Mesodermal cell (in vitro differentiated cells): ENCODE measurements around the gene RPRML. TPM values are rescaled to one million over a fixed set of nuclear protein-coding genes. Genes with fewer than 3 reads are reported as not detected.
"Not testable (repeated sequence)": the region's sequence is repeated elsewhere in the genome, so short reads cannot be mapped to it uniquely, and the experiment has no call there.

Experiments
- H3K27ac ChIP-seq: 2 replicates; pipeline ENCODE4 v1.7.0; 2013; ENCODE audit warnings: mild to moderate bottlenecking, low read depth, low read length, moderate library complexity; ENCODE audit not compliant: severe bottlenecking
- H3K36me3 ChIP-seq: 2 replicates; pipeline ENCODE4 v1.7.1; 2013; ENCODE audit warnings: mild to moderate bottlenecking, low read length, moderate library complexity; ENCODE audit not compliant: control insufficient read depth, insufficient read depth
- H3K4me1 ChIP-seq: one replicate; pipeline ENCODE4 v1.7.1; 2013; ENCODE audit warnings: mild to moderate bottlenecking, low read length; ENCODE audit not compliant: insufficient read depth, control insufficient read depth, poor library complexity, severe bottlenecking
- H3K4me3 ChIP-seq: 2 replicates; pipeline ENCODE4 v1.7.0; 2013; ENCODE audit warnings: low read length, control low read depth, mild to moderate bottlenecking; ENCODE audit not compliant: insufficient read depth, poor library complexity, severe bottlenecking; ENCODE audit errors: extremely low read depth
- H3K9me3 ChIP-seq: 2 replicates; pipeline ENCODE4 v1.7.1; 2013; ENCODE audit warnings: mild to moderate bottlenecking, low read length, moderate library complexity; ENCODE audit not compliant: control insufficient read depth
- WGBS, 2 experiments: methylation state at CpG; one replicate each; pipeline ENCODE4 v1.1.5; 2013; ENCODE audit warnings: missing lambda C conversion rate in 2 of 2; ENCODE audit not compliant: insufficient coverage in 2 of 2; 5-methylcytosine and 5-hydroxymethylcytosine counted together
- polyA plus RNA-seq, 2 experiments: library from polyadenylated mRNA; stranded (reverse); fragments of 50-300 nt; gene quantifications; one replicate each; pipeline ENCODE4 v1.2.3, GENCODE V29; 2013

The RPRML gene
- polyA plus RNA-seq (2013, experiment 1 of 2): 0.63 TPM
- polyA plus RNA-seq (2013, experiment 2 of 2): 0.96 TPM

GRCh38 chr17:46979147-46979863 lies at the start of gene RPRML:
TSS of gene RPRML (minus strand) at chr17:46979253. CDS start at chr17:46979007, 246 bp downstream.
- 0% methylated on average over 36 to 47 of the region's 57 CpGs for WGBS, 2 experiments
- H3K27ac ChIP-seq: no peak within 1 kb of the TSS
- H3K36me3 ChIP-seq: no peaks in the 10 kb centered on the region
- peaks cover 18% of the 10 kb centered on the region for H3K4me1 ChIP-seq
- no peaks in the 10 kb centered on the region for H3K9me3 ChIP-seq
- peak within 1 kb of the TSS; percentile 42 for H3K4me3 ChIP-seq

GRCh38 chr17:47016966-47017365 lies 37.9 kb upstream of the RPRML start:
- not testable (repeated sequence) for H3K4me3 ChIP-seq, H3K4me1 ChIP-seq, H3K27ac ChIP-seq, H3K9me3 ChIP-seq, H3K36me3 ChIP-seq
- WGBS, 2 experiments: 94 to 100% methylated on average over 4 to 7 of the region's 15 CpGs

GRCh38 chr17:47013341-47013740 lies 34.3 kb upstream of the RPRML start:
- Histone ChIP-seq H3K36me3 (no peaks in the 10 kb centered on the region), H3K4me1 (no peaks in the 10 kb centered on the region), H3K9me3 (no peaks in the 10 kb centered on the region), H3K4me3 (no peak overlapping the region), H3K27ac (no peak overlapping the region)
- WGBS, 2 experiments: 100% methylated on average over 1 to 2 of the region's 2 CpGs

GRCh38 chr17:47012457-47012856 lies 33.4 kb upstream of the RPRML start:
- Histone ChIP-seq H3K9me3 (no peaks in the 10 kb centered on the region), H3K36me3 (no peaks in the 10 kb centered on the region), H3K4me3 (no peak overlapping the region), H3K4me1 (no peaks in the 10 kb centered on the region), H3K27ac (no peak overlapping the region)

- Histone ChIP-seq H3K4me3 (no peak overlapping the region), H3K9me3 (no peaks in the 10 kb centered on the region), H3K27ac (no peak overlapping the region), H3K4me1 (no peaks in the 10 kb centered on the region), H3K36me3 (no peaks in the 10 kb centered on the region)
- WGBS, 2 experiments: 85 to 96% methylated on average over 5 to 9 of the region's 14 CpGs
These were observed 30.9 kb upstream of the RPRML start for GRCh38 chr17:47009759-47010594.

- WGBS, 2 experiments: 86% methylated on average over 1 of the region's 1 CpG; no CpG with 5 or more reads in 1 of the 2 experiments
These were observed 25.9 kb upstream of the RPRML start for GRCh38 chr17:47004906-47005305.

GRCh38 chr17:47003864-47004263 lies 24.8 kb upstream of the RPRML start:
- H3K4me1 ChIP-seq, H3K27ac ChIP-seq, H3K36me3 ChIP-seq, H3K4me3 ChIP-seq, H3K9me3 ChIP-seq: not testable (repeated sequence)
- WGBS, 2 experiments: no CpG with 5 or more reads among the region's 5 CpGs

More at GRCh38 chr17:47004906-47005305, 25.9 kb upstream of the RPRML start:
- no peak overlapping the region for H3K27ac ChIP-seq
- H3K4me1 ChIP-seq: no peaks in the 10 kb centered on the region
- H3K36me3 ChIP-seq: no peaks in the 10 kb centered on the region
- no peak overlapping the region for H3K4me3 ChIP-seq
- H3K9me3 ChIP-seq: no peaks in the 10 kb centered on the region

GRCh38 chr17:46995841-46996571 lies 17.0 kb upstream of the RPRML start:
- Histone ChIP-seq H3K27ac (no peak overlapping the region), H3K4me1 (no peaks in the 10 kb centered on the region), H3K9me3 (no peaks in the 10 kb centered on the region), H3K36me3 (no peaks in the 10 kb centered on the region), H3K4me3 (no peak overlapping the region)
- WGBS, 2 experiments: 76 to 84% methylated on average over 4 of the region's 4 CpGs

GRCh38 chr17:46994993-46995392 lies 15.9 kb upstream of the RPRML start:
- Histone ChIP-seq H3K4me1 (no peaks in the 10 kb centered on the region), H3K4me3 (no peak overlapping the region), H3K9me3 (no peaks in the 10 kb centered on the region), H3K27ac (no peak overlapping the region), H3K36me3 (no peaks in the 10 kb centered on the region)
- 87 to 90% methylated on average over 2 of the region's 2 CpGs for WGBS, 2 experiments

GRCh38 chr17:46991617-46992016 lies 12.6 kb upstream of the RPRML start:
- 86% methylated on average over 1 of the region's 1 CpG; no CpG with 5 or more reads in 1 of the 2 experiments for WGBS, 2 experiments
- no peaks in the 10 kb centered on the region for H3K36me3 ChIP-seq

More at GRCh38 chr17:46991617-46992016, 12.6 kb upstream of the RPRML start:
- no peaks in the 10 kb centered on the region for H3K4me1 ChIP-seq
- no peaks in the 10 kb centered on the region for H3K9me3 ChIP-seq
- H3K27ac ChIP-seq: no peak overlapping the region
- no peak overlapping the region for H3K4me3 ChIP-seq
